Measurements from ENCODE around the gene TYMS.
A peak's percentile ranks its signal among the peaks of the same experiment; 100 is the strongest.

The TYMS gene

GRCh38 chr18:657311-658000 lies at the start of gene TYMS:
Gene TYMS (plus strand): TSS chr18:657653. CDS start chr18:657743, 90 bp downstream.
- DNase-seq, result peak; percentile 27

GRCh38 chr18:607930-608329 lies 49.5 kb upstream of the TYMS start:
- no peak for DNase-seq

- DNase-seq, result no peak
Observed at GRCh38 chr18:610214-610928, 47.1 kb upstream of the TYMS start.

GRCh38 chr18:612156-612555 lies 45.3 kb upstream of the TYMS start:
- no peak for DNase-seq

GRCh38 chr18:614193-614592 lies 43.3 kb upstream of the TYMS start:
- DNase-seq, result no peak

GRCh38 chr18:615092-615521 lies 42.3 kb upstream of the TYMS start:
- DNase-seq, result peak; percentile 10

GRCh38 chr18:615773-616172 lies 41.7 kb upstream of the TYMS start:
- DNase-seq, result no peak

GRCh38 chr18:616380-616995 lies 41.0 kb upstream of the TYMS start:
- DNase-seq, result no peak

GRCh38 chr18:617970-618504 lies 39.4 kb upstream of the TYMS start:
- no peak for DNase-seq

- no peak for DNase-seq
Observed at GRCh38 chr18:618618-619017, 38.8 kb upstream of the TYMS start.

GRCh38 chr18:621291-622043 lies 36.0 kb upstream of the TYMS start:
- DNase-seq, result no peak

GRCh38 chr18:622289-622688 lies 35.2 kb upstream of the TYMS start:
- no peak for DNase-seq

GRCh38 chr18:623761-624620 lies 33.5 kb upstream of the TYMS start:
- DNase-seq, result no peak

- no peak for DNase-seq
Observed at GRCh38 chr18:627231-627630, 30.2 kb upstream of the TYMS start.

GRCh38 chr18:629269-630150 lies 27.9 kb upstream of the TYMS start:
- DNase-seq, result no peak

GRCh38 chr18:631560-631959 lies 25.9 kb upstream of the TYMS start:
- no peak for DNase-seq

- DNase-seq, result no peak
Observed at GRCh38 chr18:634551-635045, 22.9 kb upstream of the TYMS start.

GRCh38 chr18:635171-635570 lies 22.3 kb upstream of the TYMS start:
- no peak for DNase-seq

GRCh38 chr18:641224-641623 lies 16.2 kb upstream of the TYMS start:
- no peak for DNase-seq

- no peak for DNase-seq
Observed at GRCh38 chr18:644395-645004, 13.0 kb upstream of the TYMS start.

Data from SIG-M5 (cell line).